Activated CD4-positive, alpha-beta T cell treated with anti-CD3 and anti-CD28 coated beads, Interleukin-2, amount 10 ng/mL, durations not matched to agents 7 days and 5 days (primary cell): ENCODE data around the gene COQ5. TPM values are rescaled to one million over a fixed set of nuclear protein-coding genes. Genes with fewer than 3 reads are reported as not detected.
"Not testable (repeated sequence)": the region's sequence is repeated elsewhere in the genome, so short reads cannot be mapped to it uniquely, and the experiment has no call there.

Source experiments
- CTCF ChIA-PET: fragments of 350-600 bp; sonication (Branson Sonifier 250); formaldehyde crosslinking; loops from one replicate; lab custom pipeline; 2021; ENCODE audit warnings: antibody characterized with exemption; lab: Charles Lee
- POLR2A ChIA-PET: fragments of 350-600 bp; sonication (Branson Sonifier 250); formaldehyde crosslinking; loops from one replicate; lab custom pipeline; 2021; ENCODE audit warnings: antibody characterized with exemption; lab: Charles Lee
- DNase-seq: peaks from one replicate; pipeline ENCODE4 v3.0.0-alpha.2; 2020
- H3K27ac Mint-ChIP-seq: one replicate; pipeline ENCODE4 v1.8.0; 2021; ENCODE audit warnings: mild to moderate bottlenecking, moderate library complexity, mixed read lengths
- H3K27me3 Mint-ChIP-seq: one replicate; pipeline ENCODE4 v1.8.0; 2021; ENCODE audit warnings: mixed read lengths
- H3K36me3 Mint-ChIP-seq: one replicate; pipeline ENCODE4 v1.8.0; 2021; ENCODE audit warnings: low read depth, mixed read lengths
- H3K4me1 Mint-ChIP-seq: one replicate; pipeline ENCODE4 v1.8.0; 2021; ENCODE audit warnings: mixed read lengths
- H3K4me3 Mint-ChIP-seq: one replicate; pipeline ENCODE4 v1.8.0; 2021; ENCODE audit warnings: mild to moderate bottlenecking, moderate library complexity, mixed read lengths
- H3K9me3 Mint-ChIP-seq: one replicate; pipeline ENCODE4 v1.8.0; 2021; ENCODE audit warnings: mixed read lengths
- total RNA-seq, 2 experiments: library from RNA; stranded (reverse); gene quantifications; one replicate each; pipeline ENCODE4 v1.2.3, GENCODE V29; 2021

COQ5 gene
- total RNA-seq, 2 experiments from 2014 or later: 25.5 to 27.9 TPM

- Mint-ChIP-seq H3K9me3 (no peaks in the 10 kb centered on the region), H3K36me3 (no peaks in the 10 kb centered on the region), H3K27ac (no peak overlapping the region), H3K4me3 (no peak overlapping the region), H3K27me3 (no peaks in the 10 kb centered on the region), H3K4me1 (peaks cover 8% of the 10 kb centered on the region)
- ChIA-PET POLR2A (no interaction called here), CTCF (interaction anchor here (1.0 to 2.3 kb wide), 5 partner anchors 11 to 27 kb away, joined by 3 to 6 read pairs (median 4); no protein-coding TSS in a partner anchor)
- DNase-seq: no peak
Measured at GRCh38 chr12:120490325-120490724, 38.6 kb downstream of the COQ5 start.

DNA sequence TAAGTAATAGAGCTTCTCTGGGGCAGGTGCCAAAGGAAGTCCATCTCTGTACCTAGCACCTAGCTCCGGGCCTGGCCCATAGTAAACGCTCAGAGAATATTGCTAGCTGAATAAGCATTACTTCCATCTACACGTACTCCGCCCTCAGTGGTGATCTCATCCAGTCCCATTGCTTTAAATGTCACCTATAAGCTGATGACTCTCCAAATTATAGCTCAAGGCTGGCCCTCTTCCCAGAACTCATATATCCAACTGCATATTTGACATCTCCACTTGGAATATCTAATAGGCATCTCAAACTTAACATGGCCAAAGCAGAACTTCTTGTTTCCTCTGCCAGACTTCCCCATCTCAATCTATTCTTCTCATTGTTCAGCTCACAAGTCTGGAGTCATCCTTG lies 39.9 kb downstream of the COQ5 start:
- Mint-ChIP-seq H3K4me3 (no peak overlapping the region), H3K27ac (no peak overlapping the region), H3K36me3 (no peaks in the 10 kb centered on the region)

DNA sequence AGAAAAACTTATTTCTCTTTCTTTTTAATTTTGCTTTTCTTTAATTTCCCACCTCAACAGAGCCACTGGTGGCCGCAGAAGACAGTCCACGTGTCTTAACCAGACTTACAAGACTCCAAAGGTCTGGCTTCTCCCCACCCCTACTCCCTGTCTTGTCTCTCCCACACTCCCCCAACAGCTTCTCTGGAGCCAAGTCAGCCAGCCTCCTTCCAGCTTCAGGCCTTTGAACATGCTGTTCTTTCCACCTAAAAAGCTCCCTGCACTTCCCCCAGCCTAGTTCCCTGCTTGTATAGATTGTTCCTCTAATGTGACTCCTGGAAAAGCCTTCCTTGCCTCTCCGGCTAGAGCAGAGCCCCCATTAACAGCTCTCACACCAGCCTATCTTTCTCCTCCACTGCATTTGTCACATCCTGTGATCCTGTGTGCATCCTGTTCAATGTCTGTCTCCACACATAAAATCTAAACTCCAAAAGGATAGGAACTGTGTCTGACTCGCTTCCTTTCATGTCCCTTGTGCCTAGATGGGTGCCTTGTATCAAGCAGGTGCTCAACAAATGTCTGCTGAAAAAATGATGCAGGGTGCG lies 40.8 kb downstream of the COQ5 start:
- peak overlapping the region; percentile 20 for H3K27ac Mint-ChIP-seq
- no peaks in the 10 kb centered on the region for H3K4me1 Mint-ChIP-seq
- ChIA-PET CTCF (interaction anchor here (1.0 kb wide), 1 partner anchor 37 kb away, joined by 3 read pairs; no protein-coding TSS in a partner anchor), POLR2A (no interaction called here)
- no peaks in the 10 kb centered on the region for H3K36me3 Mint-ChIP-seq
- H3K27me3 Mint-ChIP-seq: no peaks in the 10 kb centered on the region
- H3K4me3 Mint-ChIP-seq: no peak overlapping the region
- DNase-seq: no peak
- H3K9me3 Mint-ChIP-seq: no peaks in the 10 kb centered on the region

More for the DNA sequence above, 39.9 kb downstream of the COQ5 start:
- Mint-ChIP-seq H3K9me3 (no peaks in the 10 kb centered on the region), H3K4me1 (no peaks in the 10 kb centered on the region), H3K27me3 (no peaks in the 10 kb centered on the region)
- POLR2A ChIA-PET: no interaction called here
- CTCF ChIA-PET: interaction anchor here (0.6 to 2.3 kb wide), 6 partner anchors 15 to 193 kb away, joined by 3 to 6 read pairs (median 4); no protein-coding TSS in a partner anchor
- DNase-seq: no peak

- H3K36me3 Mint-ChIP-seq, POLR2A ChIA-PET, H3K9me3 Mint-ChIP-seq, H3K27ac Mint-ChIP-seq, H3K4me3 Mint-ChIP-seq, H3K4me1 Mint-ChIP-seq, H3K27me3 Mint-ChIP-seq, DNase-seq: not testable (repeated sequence)
- CTCF ChIA-PET: interaction anchor here (0.6 kb wide), 1 partner anchor 953 kb away, joined by 3 read pairs; no protein-coding TSS in a partner anchor
Measured at GRCh38 chr12:120487552-120487951, 41.4 kb downstream of the COQ5 start.

- ChIA-PET CTCF (interaction anchor here (0.5 to 1.0 kb wide), 2 partner anchors 43 to 85 kb away, joined by 3 read pairs; partner anchors contain the start of gene COQ5), POLR2A (no interaction called here)
- DNase-seq: no peak
- no peak overlapping the region for H3K4me3 Mint-ChIP-seq
- peaks cover 3% of the 10 kb centered on the region for H3K36me3 Mint-ChIP-seq
- H3K9me3 Mint-ChIP-seq: no peaks in the 10 kb centered on the region
- H3K27me3 Mint-ChIP-seq: no peaks in the 10 kb centered on the region
- no peak overlapping the region for H3K27ac Mint-ChIP-seq
- H3K4me1 Mint-ChIP-seq: no peaks in the 10 kb centered on the region
Measured at GRCh38 chr12:120485961-120486881, 42.7 kb downstream of the COQ5 start.

DNA sequence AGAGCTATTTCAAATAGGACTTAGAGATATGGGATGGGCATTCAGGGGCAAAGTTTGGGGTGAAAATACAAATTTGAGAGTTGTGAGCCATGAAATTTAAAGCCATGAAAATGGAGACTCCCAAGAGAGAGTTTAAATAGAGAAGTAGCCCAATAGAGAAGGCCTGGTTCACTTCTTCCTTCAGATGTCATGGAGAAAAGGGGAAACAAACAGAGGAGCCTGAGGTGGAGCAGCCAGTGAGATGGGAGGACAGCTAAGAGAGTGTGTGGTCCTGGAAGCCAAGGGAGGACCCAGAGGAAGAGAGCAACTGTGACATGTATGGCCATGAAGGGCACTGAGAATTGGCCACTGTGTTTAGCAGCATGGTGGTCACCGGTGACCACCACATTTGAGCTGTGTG lies 45.3 kb downstream of the COQ5 start:
- Mint-ChIP-seq H3K4me3 (no peak overlapping the region), H3K4me1 (peaks cover 5% of the 10 kb centered on the region), H3K36me3 (peaks cover 3% of the 10 kb centered on the region), H3K27me3 (no peaks in the 10 kb centered on the region), H3K27ac (no peak overlapping the region), H3K9me3 (no peaks in the 10 kb centered on the region)
- no peak for DNase-seq
- ChIA-PET CTCF (interaction anchor here (0.6 to 0.8 kb wide), 4 partner anchors 37 to 182 kb away, joined by 3 to 5 read pairs (median 4); partner anchors contain the start of gene SIRT4), POLR2A (no interaction called here)

DNA sequence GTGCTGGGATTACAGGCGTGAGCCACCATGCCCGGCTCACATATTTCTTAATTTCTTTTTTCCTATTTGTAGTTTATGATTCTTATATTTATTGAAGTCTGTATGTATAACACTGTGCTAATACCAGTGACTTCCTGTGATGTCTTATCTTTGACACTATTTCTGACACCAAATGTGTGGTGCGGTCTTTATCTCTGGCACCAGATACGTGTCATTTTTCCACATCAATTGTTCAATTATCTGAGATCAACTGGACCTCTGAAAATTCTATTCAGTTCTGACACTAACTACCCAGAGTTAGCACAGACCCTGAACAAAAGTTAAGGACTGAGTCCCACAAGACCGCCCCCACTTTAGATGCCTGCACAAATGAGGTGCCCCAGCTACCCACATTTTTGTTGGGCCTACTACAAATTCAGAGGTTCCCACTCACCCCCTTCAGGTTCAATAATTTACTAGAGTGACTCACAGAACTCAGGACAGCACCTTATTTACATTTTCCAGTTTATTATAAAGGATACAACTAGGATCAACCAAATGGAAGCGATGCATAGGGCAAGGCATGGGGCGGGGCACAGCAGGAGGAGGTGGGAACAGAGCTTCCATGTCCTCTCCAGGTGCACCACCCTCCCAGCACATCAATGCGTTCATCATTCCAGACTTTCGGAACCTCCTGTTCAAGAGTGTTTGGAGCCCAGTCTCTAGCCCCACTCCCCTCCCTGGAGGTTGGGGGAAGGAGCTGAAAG lies 47.8 kb downstream of the COQ5 start:
- peaks cover 5% of the 10 kb centered on the region for H3K4me1 Mint-ChIP-seq
- no peak overlapping the region for H3K4me3 Mint-ChIP-seq
- peaks cover 3% of the 10 kb centered on the region for H3K36me3 Mint-ChIP-seq
- CTCF ChIA-PET: no interaction called here
- no peaks in the 10 kb centered on the region for H3K27me3 Mint-ChIP-seq
- no peaks in the 10 kb centered on the region for H3K9me3 Mint-ChIP-seq
- DNase-seq: no peak
- POLR2A ChIA-PET: interaction anchor here (0.7 kb wide), 1 partner anchor 13 kb away, joined by 3 read pairs; no protein-coding TSS in a partner anchor
- H3K27ac Mint-ChIP-seq: no peak overlapping the region

DNA sequence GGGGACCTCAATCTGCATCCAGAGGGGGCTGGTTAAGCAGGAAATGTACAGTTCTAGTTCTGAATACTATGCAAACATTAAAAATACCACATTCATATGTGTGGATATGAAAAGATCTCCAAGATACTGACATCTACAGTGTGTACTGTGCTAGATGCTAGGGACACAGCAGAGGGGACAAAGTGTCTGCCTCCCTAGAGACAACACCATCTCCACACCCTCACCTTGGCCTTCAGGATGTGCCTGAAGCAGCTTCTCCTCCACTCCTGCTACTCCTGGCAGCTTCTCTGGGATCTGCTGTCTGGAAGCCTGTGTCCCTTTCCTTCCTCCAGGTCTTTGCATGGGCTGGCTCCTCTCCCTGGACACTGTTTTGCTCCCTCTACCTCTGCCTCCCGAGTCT lies 48.7 kb downstream of the COQ5 start:
- H3K4me3 Mint-ChIP-seq: no peak overlapping the region
- peaks cover 5% of the 10 kb centered on the region for H3K4me1 Mint-ChIP-seq
- H3K27ac Mint-ChIP-seq: no peak overlapping the region
- H3K9me3 Mint-ChIP-seq: no peaks in the 10 kb centered on the region
- H3K27me3 Mint-ChIP-seq: no peaks in the 10 kb centered on the region
- peaks cover 3% of the 10 kb centered on the region for H3K36me3 Mint-ChIP-seq
- ChIA-PET CTCF (interaction anchor here (1.7 kb wide), 1 partner anchor 10 kb away, joined by 12 read pairs; the partner anchor contains the start of gene SRSF9), POLR2A (interaction anchor here (0.7 kb wide), 1 partner anchor 12 kb away, joined by 3 read pairs; no protein-coding TSS in a partner anchor)
- DNase-seq: no peak

DNA sequence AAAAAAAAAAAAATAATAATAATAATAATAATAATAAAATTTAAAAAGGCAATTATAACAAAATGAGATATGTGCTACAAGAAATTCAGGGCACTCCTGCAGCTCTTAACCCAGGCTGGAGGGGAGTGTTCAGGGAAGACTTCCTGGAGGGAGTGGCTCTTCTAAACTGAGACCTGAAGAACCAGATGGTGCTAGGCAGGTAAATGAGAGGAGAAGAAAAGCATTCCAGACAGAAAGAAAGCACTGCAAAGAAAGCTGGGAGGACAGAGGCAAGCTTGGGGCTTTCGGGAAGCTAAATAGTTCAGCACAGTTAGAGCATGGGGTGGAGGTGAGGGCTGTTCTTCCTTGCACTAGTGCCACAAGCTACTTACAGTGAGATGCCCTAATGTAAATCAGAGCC lies 49.5 kb downstream of the COQ5 start:
- Mint-ChIP-seq H3K4me1 (peaks cover 5% of the 10 kb centered on the region), H3K36me3 (peaks cover 3% of the 10 kb centered on the region), H3K27me3 (peaks cover 3% of the 10 kb centered on the region), H3K9me3 (no peaks in the 10 kb centered on the region), H3K27ac (peak overlapping the region; percentile 21), H3K4me3 (no peak overlapping the region)
- ChIA-PET POLR2A (no interaction called here), CTCF (interaction anchor here (0.7 to 1.7 kb wide), 4 partner anchors 9 to 538 kb away, joined by 3 to 12 read pairs (median 4); partner anchors contain the start of gene SRSF9)
- DNase-seq: no peak

DNA sequence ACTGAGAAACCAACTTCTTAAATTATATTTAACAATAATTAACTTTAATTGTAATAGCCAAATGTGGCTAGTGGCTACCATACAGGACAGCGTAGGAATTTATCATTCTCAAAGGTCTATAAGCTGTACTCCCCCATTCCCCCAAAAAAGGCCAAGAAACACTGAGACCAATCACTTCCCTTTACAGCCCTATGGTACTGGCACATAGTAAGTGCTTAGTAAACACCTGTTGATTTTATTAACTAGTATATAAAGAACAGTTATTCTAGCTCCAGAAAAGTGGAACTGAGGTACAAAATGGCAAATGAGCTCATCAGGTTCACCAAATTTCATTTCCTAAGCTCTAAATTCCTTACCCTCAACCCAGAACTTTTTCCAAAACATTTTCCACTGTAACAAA lies 53.3 kb downstream of the COQ5 start:
- Mint-ChIP-seq H3K27ac (no peak overlapping the region), H3K27me3 (peaks cover 3% of the 10 kb centered on the region), H3K4me1 (peaks cover 15% of the 10 kb centered on the region), H3K9me3 (no peaks in the 10 kb centered on the region), H3K4me3 (no peak overlapping the region), H3K36me3 (no peaks in the 10 kb centered on the region)
- DNase-seq: no peak
- POLR2A ChIA-PET: no interaction called here
- CTCF ChIA-PET: interaction anchor here (0.9 to 1.4 kb wide), 2 partner anchors 9 to 53 kb away, joined by 3 to 5 read pairs; partner anchors contain the start of gene COQ5

DNA sequence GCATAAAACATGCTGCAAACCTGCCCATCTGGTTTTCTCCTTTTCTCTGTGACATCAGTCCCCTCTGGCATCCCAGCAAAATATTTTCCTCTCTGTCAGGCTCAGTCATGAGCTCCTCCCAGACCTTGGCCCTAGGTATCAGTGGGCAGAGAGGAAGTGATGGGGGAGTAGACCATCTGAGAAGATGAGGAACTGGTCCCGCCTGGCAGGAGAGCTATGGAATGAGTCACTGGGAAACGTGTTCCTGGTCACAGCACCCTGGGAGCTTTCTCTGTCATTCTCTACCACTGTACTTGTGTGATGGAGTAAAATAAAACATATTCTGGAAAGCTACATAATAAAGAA lies 54.4 kb downstream of the COQ5 start:
- H3K4me3 Mint-ChIP-seq: no peak overlapping the region
- peaks cover 17% of the 10 kb centered on the region for H3K4me1 Mint-ChIP-seq
- no peaks in the 10 kb centered on the region for H3K36me3 Mint-ChIP-seq
- CTCF ChIA-PET: interaction anchor here (0.6 to 1.4 kb wide), 6 partner anchors 8 to 273 kb away, joined by 3 to 5 read pairs (median 3); partner anchors contain the start of genes COQ5 and RPLP0
- no peaks in the 10 kb centered on the region for H3K9me3 Mint-ChIP-seq
- DNase-seq: no peak
- peaks cover 3% of the 10 kb centered on the region for H3K27me3 Mint-ChIP-seq
- H3K27ac Mint-ChIP-seq: no peak overlapping the region
- POLR2A ChIA-PET: interaction anchor here (0.6 kb wide), 1 partner anchor 70 kb away, joined by 8 read pairs; no protein-coding TSS in a partner anchor
